ENCODE data around the gene CASS4.

- TF ChIP-seq CTCF (IDR thresholded peaks at IDR 0.05), result no peak
- TF ChIP-seq BCL3 (IDR thresholded peaks at IDR 0.05), result no peak
- no peak for TF ChIP-seq EP300 (IDR thresholded peaks at IDR 0.05)
- no peak for TF ChIP-seq HOXA7 (CRISPR knock-in tag; IDR thresholded peaks at IDR 0.05)
- no peak for TF ChIP-seq POLR2A (IDR thresholded peaks at IDR 0.05; ENCODE audit: low read length)
- TF ChIP-seq REST (IDR thresholded peaks at IDR 0.05), result no peak
- TF ChIP-seq MAX (IDR thresholded peaks at IDR 0.05), result no peak
- TF ChIP-seq CEBPB (IDR thresholded peaks at IDR 0.05), result no peak
Observed at GRCh38 chr20:56427797-56428196, 15.7 kb downstream of the CASS4 start.
